Endothelial cell of umbilical vein (primary cell): ENCODE results near the gene CDO1. TPM values are rescaled to one million over a fixed set of nuclear protein-coding genes. Genes with fewer than 3 reads are reported as not detected.
A peak's percentile ranks its signal among the peaks of the same experiment; 100 is the strongest.

Experiments used
- BruUV-seq: library from RNA; stranded (reverse); fragments of 400-500 nt; replicated peaks from 2 replicates; lab custom pipeline; 2021; lab: Mats Ljungman, UMichigan
- CTCF ChIA-PET: fragments of 300-600, 350-600 bp; sonication (Branson Sonifier 250); formaldehyde crosslinking; loops from one replicate; lab custom pipeline; 2021; ENCODE audit warnings: antibody characterized with exemption, inconsistent platforms; lab: Charles Lee
- POLR2A ChIA-PET: fragments of 300-600, 350-600 bp; sonication (Branson Sonifier 250); formaldehyde crosslinking; loops from one replicate; lab custom pipeline; 2021; ENCODE audit warnings: antibody characterized with exemption, inconsistent platforms; lab: Charles Lee
- DNase-seq: peaks from one replicate; pipeline ENCODE4 v3.0.0-alpha.2; 2011; ENCODE audit warnings: low read depth, low spot score
- FAIRE-seq: peaks from 2 replicates; lab custom pipeline; 2011; peaks lifted over from hg19 to GRCh38; lab: Jason Lieb, UNC
- H2AFZ ChIP-seq: 2 replicates; pipeline ENCODE4 v1.6.0; 2012; ENCODE audit warnings: low read depth, low read length, control low read depth, inconsistent platforms
- H3K27ac ChIP-seq: 2 replicates; pipeline ENCODE4 v1.5.1; 2011; ENCODE audit warnings: low read depth, mild to moderate bottlenecking, control low read depth, low read length, moderate library complexity; ENCODE audit not compliant: insufficient read depth
- H3K27me3 ChIP-seq, 2 experiments: 2 replicates each; pipeline versions ENCODE4 v1.6.0 to v1.6.1; 2011; ENCODE audit warnings: low read length in 2 of 2, mixed read lengths in 1 of 2; ENCODE audit not compliant: control insufficient read depth in 2 of 2, insufficient read depth in 2 of 2
- H3K36me3 ChIP-seq, 2 experiments: 2 replicates in 1 of 2; 3 replicates in 1 of 2; pipeline ENCODE4 v1.5.1; 2011; ENCODE audit warnings: low read length in 2 of 2, mild to moderate bottlenecking in 1 of 2, moderate library complexity in 1 of 2; ENCODE audit not compliant: control insufficient read depth in 2 of 2, insufficient read depth in 2 of 2; ENCODE audit errors: extremely low read depth in 1 of 2
- H3K4me1 ChIP-seq: 3 replicates; pipeline ENCODE4 v1.5.1; 2011; ENCODE audit warnings: mild to moderate bottlenecking, low read length; ENCODE audit not compliant: control insufficient read depth, insufficient read depth; ENCODE audit errors: extremely low read depth
- H3K4me2 ChIP-seq: 2 replicates; pipeline ENCODE4 v1.6.1; 2011; ENCODE audit warnings: low read length, control low read depth, mixed read lengths; ENCODE audit not compliant: insufficient read depth
- H3K4me3 ChIP-seq, 3 experiments: fragments of 200-600 bp in 1 of 3; sonication (generic), shearing (Covaris generic) in 1 of 3; replicated peaks in 1 of 3; 2 replicates each; pipeline ENCODE4 v1.5.1; 2011 to 2016; ENCODE audit warnings: control low read depth in 3 of 3, low read length in 3 of 3, mild to moderate bottlenecking in 2 of 3, inconsistent platforms in 1 of 3, low read depth in 1 of 3, moderate library complexity in 1 of 3; ENCODE audit not compliant: insufficient read depth in 1 of 3
- H3K79me2 ChIP-seq: 2 replicates; pipeline ENCODE4 v1.6.0; 2012; ENCODE audit warnings: low read length, inconsistent platforms; ENCODE audit not compliant: control insufficient read depth, insufficient read depth
- H3K9ac ChIP-seq: replicated peaks from 2 replicates; pipeline ENCODE3; 2011; ENCODE audit warnings: low read length, control low read depth; ENCODE audit not compliant: insufficient read depth; ENCODE audit errors: extremely low read depth
- H3K9me1 ChIP-seq: replicated peaks from 3 replicates; pipeline ENCODE4 v1.6.0; 2011; ENCODE audit warnings: mild to moderate bottlenecking, low read length; ENCODE audit not compliant: control insufficient read depth, insufficient read depth; ENCODE audit errors: extremely low read depth
- H3K9me3 ChIP-seq: replicated peaks from 2 replicates; pipeline ENCODE4 v1.5.1; 2012; ENCODE audit warnings: low read length, inconsistent platforms; ENCODE audit not compliant: control insufficient read depth, insufficient read depth
- H4K20me1 ChIP-seq: replicated peaks from 2 replicates; pipeline ENCODE3; 2011; ENCODE audit warnings: mild to moderate bottlenecking, low read length; ENCODE audit not compliant: control insufficient read depth, insufficient read depth; ENCODE audit errors: extremely low read depth
- EZH2 ChIP-seq: IDR thresholded peaks from 2 replicates; pipeline ENCODE4 v1.6.1; 2012; ENCODE audit warnings: borderline replicate concordance, low read depth, mild to moderate bottlenecking, moderate library complexity, low read length, inconsistent platforms; ENCODE audit not compliant: severe bottlenecking
- FOS ChIP-seq: IDR thresholded peaks from 2 replicates; pipeline ENCODE4 v1.6.1; 2011; ENCODE audit warnings: mild to moderate bottlenecking, low read length, moderate library complexity, borderline replicate concordance; ENCODE audit not compliant: insufficient read depth
- GATA2 ChIP-seq: IDR thresholded peaks from 2 replicates; pipeline ENCODE4 v1.7.0; 2011; ENCODE audit warnings: low read depth, mild to moderate bottlenecking, moderate library complexity, mixed read lengths, low read length; ENCODE audit not compliant: insufficient read length, insufficient read depth
- JUN ChIP-seq: IDR thresholded peaks from 2 replicates; pipeline ENCODE4 v1.6.1; 2011; ENCODE audit warnings: borderline replicate concordance, low read depth; ENCODE audit not compliant: insufficient read length, insufficient read depth
- MYC ChIP-seq: IDR thresholded peaks from one replicate; pipeline ENCODE4 v1.6.1; 2011; ENCODE audit warnings: mild to moderate bottlenecking, low read depth, low read length
- POLR2A ChIP-seq: IDR thresholded peaks from 2 replicates; pipeline ENCODE4 v1.6.1; 2012; ENCODE audit warnings: low read depth, mild to moderate bottlenecking, control low read depth, low read length
- POLR2AphosphoS5 ChIP-seq: IDR thresholded peaks from 2 replicates; pipeline ENCODE4 v1.6.1; 2012; ENCODE audit warnings: low read depth, mild to moderate bottlenecking, control low read depth, low read length, moderate library complexity; ENCODE audit not compliant: insufficient read depth
- dilution Hi-C: fragments of 300-500 bp; cut with MboI; formaldehyde crosslinking; loops from one replicate; pipeline ENCODE4 v1.15.0; 2019; ENCODE audit warnings: low sequenced_read_pairs; ENCODE audit not compliant: extremely low pct_ligation_motif_present
- intact Hi-C: fragments of 100-400 bp; cut with micrococcal nuclease; formaldehyde crosslinking; loops from one replicate; pipeline ENCODE4 v1.10.0; 2022
- polyA plus RNA-seq, 4 experiments: library from polyadenylated mRNA; depleted of rRNA in 3 of 4; stranded (reverse) in 3 of 4; unstranded in 1 of 4; fragments of >200 nt; gene quantifications; 2 replicates each; pipeline versions ENCODE4 v1.2.1 to v1.2.3, GENCODE V29; 2011 to 2012; ENCODE audit warnings: missing spikeins in 1 of 4
- total RNA-seq: library from RNA; stranded (reverse); gene quantifications from 2 replicates; pipeline ENCODE4 v1.2.3, GENCODE V29; 2021
- TF ChIP-seq, protein P1 (sequence below): IDR thresholded peaks from 2 replicates; pipeline ENCODE4 v1.6.1; 2011; ENCODE audit not compliant: insufficient read depth, insufficient read length
- TF ChIP-seq, protein P2 (sequence below), 2 donors: IDR thresholded peaks; 1 replicate in 1 of 2; 2 replicates in 1 of 2; pipeline ENCODE4 v1.5.1; 2011; ENCODE audit warnings: low read length in 2 of 2, mild to moderate bottlenecking in 2 of 2, moderate library complexity in 2 of 2, control low read depth in 1 of 2, inconsistent platforms in 1 of 2, low read depth in 1 of 2; ENCODE audit not compliant: insufficient read depth in 1 of 2; ENCODE audit errors: extremely low read depth in 1 of 2

The CDO1 gene
- total and polyA plus RNA-seq, 2 donors (not counting 3 experiments of a cell fraction or from before 2014, with no cell fraction given), result 1.3 to 1.7 TPM

DNA sequence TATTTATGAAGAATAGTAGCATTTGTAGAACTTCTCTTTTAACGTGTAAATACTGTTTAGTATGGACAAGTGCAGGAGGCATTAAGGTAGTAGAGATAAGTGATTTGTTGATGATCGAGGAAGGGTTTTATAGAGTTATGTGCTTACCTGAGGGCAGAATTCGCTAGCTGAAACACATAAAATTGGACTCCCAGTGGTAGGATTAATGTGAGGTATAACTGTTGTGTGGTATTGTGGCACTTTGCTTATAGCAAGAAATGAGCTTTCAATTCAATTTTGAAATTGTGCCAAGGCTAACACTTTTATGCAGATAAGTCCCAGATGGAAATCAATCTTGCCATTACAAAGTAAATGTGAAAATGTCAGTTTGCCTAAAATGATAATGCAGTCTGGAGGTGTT lies 26.5 kb upstream of the CDO1 start:
- Histone ChIP-seq H3K4me2 (peak overlapping the region; percentile 98), H3K27me3 (no peaks in the 10 kb centered on the region), H4K20me1 (peaks cover 6% of the 10 kb centered on the region), H2AFZ (no peak overlapping the region), H3K4me1 (peaks cover 41% of the 10 kb centered on the region), H3K9me3 (no peaks in the 10 kb centered on the region), H3K79me2 (peaks cover 81% of the 10 kb centered on the region), H3K4me3 (peak overlapping the region; percentile 66 to 90 (median 67)), H3K27ac (no peak overlapping the region), H3K9me1 (no peaks in the 10 kb centered on the region), H3K36me3 (no peaks in the 10 kb centered on the region), H3K9ac (peak overlapping the region; percentile 84)
- no peak for TF ChIP-seq POLR2AphosphoS5
- TF ChIP-seq MYC, result no peak
- TF ChIP-seq, protein P1, sequence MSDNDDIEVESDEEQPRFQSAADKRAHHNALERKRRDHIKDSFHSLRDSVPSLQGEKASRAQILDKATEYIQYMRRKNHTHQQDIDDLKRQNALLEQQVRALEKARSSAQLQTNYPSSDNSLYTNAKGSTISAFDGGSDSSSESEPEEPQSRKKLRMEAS, result no peak
- TF ChIP-seq FOS, result no peak
- TF ChIP-seq, protein P2, sequence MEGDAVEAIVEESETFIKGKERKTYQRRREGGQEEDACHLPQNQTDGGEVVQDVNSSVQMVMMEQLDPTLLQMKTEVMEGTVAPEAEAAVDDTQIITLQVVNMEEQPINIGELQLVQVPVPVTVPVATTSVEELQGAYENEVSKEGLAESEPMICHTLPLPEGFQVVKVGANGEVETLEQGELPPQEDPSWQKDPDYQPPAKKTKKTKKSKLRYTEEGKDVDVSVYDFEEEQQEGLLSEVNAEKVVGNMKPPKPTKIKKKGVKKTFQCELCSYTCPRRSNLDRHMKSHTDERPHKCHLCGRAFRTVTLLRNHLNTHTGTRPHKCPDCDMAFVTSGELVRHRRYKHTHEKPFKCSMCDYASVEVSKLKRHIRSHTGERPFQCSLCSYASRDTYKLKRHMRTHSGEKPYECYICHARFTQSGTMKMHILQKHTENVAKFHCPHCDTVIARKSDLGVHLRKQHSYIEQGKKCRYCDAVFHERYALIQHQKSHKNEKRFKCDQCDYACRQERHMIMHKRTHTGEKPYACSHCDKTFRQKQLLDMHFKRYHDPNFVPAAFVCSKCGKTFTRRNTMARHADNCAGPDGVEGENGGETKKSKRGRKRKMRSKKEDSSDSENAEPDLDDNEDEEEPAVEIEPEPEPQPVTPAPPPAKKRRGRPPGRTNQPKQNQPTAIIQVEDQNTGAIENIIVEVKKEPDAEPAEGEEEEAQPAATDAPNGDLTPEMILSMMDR (IDR thresholded peaks at IDR 0.05; ENCODE audit: extremely low read depth in 1 of 2, insufficient read depth in 1 of 2, low read depth in 1 of 2, low read length in 2 of 2), result no peak
- no peak for TF ChIP-seq POLR2A
- TF ChIP-seq GATA2, result no peak
- no peak for TF ChIP-seq JUN
- TF ChIP-seq EZH2, result no peak
- FAIRE-seq (peak; percentile 15), DNase-seq (peak; percentile 49)
- ChIA-PET POLR2A (interaction anchor here (1.1 kb wide), 1 partner anchor 242 kb away, joined by 3 read pairs; the partner anchor contains the start of gene COMMD10), CTCF (interaction anchor here (0.6 to 3.6 kb wide), 11 partner anchors 11 to 225 kb away, joined by 3 to 15 read pairs (median 6); partner anchors contain the start of gene ARL14EPL)
- dilution Hi-C loops (no loop called here), intact Hi-C loops (loop anchor here (5.0 to 10.0 kb wide), 4 partner anchors 119 to 668 kb away; partner anchors contain the start of genes CCDC112, FEM1C and LVRN)
- TSS peak; percentile 46 for BruUV-seq
